ENCODE measurements around the gene TSC22D1. TPM values are rescaled to one million over a fixed set of nuclear protein-coding genes. Genes with fewer than 3 reads are reported as not detected.

The TSC22D1 gene
- total RNA-seq, 1 experiment from 2014 or later = 79.2 TPM

DNA sequence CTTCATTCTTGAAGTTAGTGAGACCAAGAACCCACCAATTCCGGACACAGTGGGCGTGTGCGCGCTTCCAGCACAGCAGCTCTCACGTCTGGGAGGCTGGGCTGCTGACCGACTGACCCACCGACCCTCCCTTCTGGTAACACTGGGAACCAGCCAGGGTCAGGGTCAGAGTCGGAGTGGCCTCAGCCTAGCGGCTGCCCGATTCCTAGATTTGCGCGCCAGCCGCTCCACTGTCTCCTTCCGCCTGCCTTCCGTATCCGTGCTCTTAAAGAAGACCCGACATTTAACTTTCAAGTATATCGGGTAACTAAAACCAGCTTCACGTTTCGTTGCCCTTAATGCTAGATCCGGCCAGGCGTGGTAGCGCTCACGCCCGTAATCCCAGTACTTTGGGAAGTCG is 161.4 kb downstream of the TSC22D1 start:
- Histone ChIP-seq H3F3A (ENCODE audit: insufficient read depth, low read depth) (no peaks in the 10 kb centered on the region), H3K79me2 (ENCODE audit: low read depth) (no peaks in the 10 kb centered on the region), H3K27ac (no peak overlapping the region), H2AFZ (no peak overlapping the region), H4K20me1 (ENCODE audit: insufficient read depth) (no peaks in the 10 kb centered on the region), H3K36me3 (ENCODE audit: low read depth) (no peaks in the 10 kb centered on the region), H3K4me3 (no peak overlapping the region), H3K4me2 (no peak overlapping the region), H3K4me1 (replicated peaks; ENCODE audit: insufficient read depth) (no peaks in the 10 kb centered on the region), H3K9me2 (ENCODE audit: insufficient read depth) (no peaks in the 10 kb centered on the region), H3K27me3 (ENCODE audit: insufficient read depth, low read depth) (no peaks in the 10 kb centered on the region), H3K9me3 (ENCODE audit: insufficient read depth, low read depth) (no peaks in the 10 kb centered on the region)
- ChIA-PET POLR2A (ENCODE audit: unreplicated experiment) (no interaction called here), CTCF (no interaction called here)
- no peak for DNase-seq
- no TSS peak for BruUV-seq (replicated peaks)
- no peak for TF ChIP-seq EZH2 (IDR thresholded peaks at IDR 0.05; ENCODE audit: low read depth)
- TF ChIP-seq, protein P1, sequence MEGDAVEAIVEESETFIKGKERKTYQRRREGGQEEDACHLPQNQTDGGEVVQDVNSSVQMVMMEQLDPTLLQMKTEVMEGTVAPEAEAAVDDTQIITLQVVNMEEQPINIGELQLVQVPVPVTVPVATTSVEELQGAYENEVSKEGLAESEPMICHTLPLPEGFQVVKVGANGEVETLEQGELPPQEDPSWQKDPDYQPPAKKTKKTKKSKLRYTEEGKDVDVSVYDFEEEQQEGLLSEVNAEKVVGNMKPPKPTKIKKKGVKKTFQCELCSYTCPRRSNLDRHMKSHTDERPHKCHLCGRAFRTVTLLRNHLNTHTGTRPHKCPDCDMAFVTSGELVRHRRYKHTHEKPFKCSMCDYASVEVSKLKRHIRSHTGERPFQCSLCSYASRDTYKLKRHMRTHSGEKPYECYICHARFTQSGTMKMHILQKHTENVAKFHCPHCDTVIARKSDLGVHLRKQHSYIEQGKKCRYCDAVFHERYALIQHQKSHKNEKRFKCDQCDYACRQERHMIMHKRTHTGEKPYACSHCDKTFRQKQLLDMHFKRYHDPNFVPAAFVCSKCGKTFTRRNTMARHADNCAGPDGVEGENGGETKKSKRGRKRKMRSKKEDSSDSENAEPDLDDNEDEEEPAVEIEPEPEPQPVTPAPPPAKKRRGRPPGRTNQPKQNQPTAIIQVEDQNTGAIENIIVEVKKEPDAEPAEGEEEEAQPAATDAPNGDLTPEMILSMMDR (conservative IDR thresholded peaks at IDR 0.05) = no peak
- intact Hi-C loops (cut with micrococcal nuclease; ENCODE audit: unreplicated experiment) = no loop called here

DNA sequence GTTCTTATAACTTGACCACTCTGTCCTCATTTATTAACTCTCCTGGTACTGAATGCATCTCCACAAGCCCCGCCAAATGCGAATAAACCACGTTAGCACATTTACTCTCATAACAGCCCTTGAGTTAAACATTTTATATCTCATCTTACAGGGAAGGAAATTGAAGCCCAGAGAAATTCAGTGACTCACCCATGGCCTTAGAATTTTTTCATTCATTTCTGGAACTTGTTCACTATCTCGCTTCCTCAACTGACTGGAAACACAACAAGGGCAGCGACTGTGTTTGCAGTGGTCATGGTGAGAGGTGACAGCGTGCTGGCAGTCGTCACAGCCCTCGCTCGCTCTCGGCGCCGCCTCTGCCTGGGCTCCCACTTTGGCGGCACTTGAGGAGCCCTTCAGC is 163.0 kb downstream of the TSC22D1 start:
- no peaks in the 10 kb centered on the region for H3K36me3 ChIP-seq (ENCODE audit: low read depth)
- POLR2A ChIA-PET (ENCODE audit: unreplicated experiment) = no interaction called here
- H3K27me3 ChIP-seq (ENCODE audit: insufficient read depth, low read depth) = no peaks in the 10 kb centered on the region
- DNase-seq = no peak
- no peak overlapping the region for H3K4me3 ChIP-seq
- CTCF ChIA-PET = no interaction called here
- no peaks in the 10 kb centered on the region for H3K79me2 ChIP-seq (ENCODE audit: low read depth)
- no peaks in the 10 kb centered on the region for H3K9me3 ChIP-seq (ENCODE audit: insufficient read depth, low read depth)
- H3K9me2 ChIP-seq (ENCODE audit: insufficient read depth) = no peaks in the 10 kb centered on the region
- peaks cover 3% of the 10 kb centered on the region; the same call in 1 of the 2 replicates for H3K4me1 ChIP-seq (replicated peaks; ENCODE audit: insufficient read depth)
- no TSS peak for BruUV-seq (replicated peaks)
- H2AFZ ChIP-seq = no peak overlapping the region
- intact Hi-C loops (cut with micrococcal nuclease; ENCODE audit: unreplicated experiment) = no loop called here
- no peaks in the 10 kb centered on the region for H3F3A ChIP-seq (ENCODE audit: insufficient read depth, low read depth)
- H4K20me1 ChIP-seq (ENCODE audit: insufficient read depth) = no peaks in the 10 kb centered on the region
- TF ChIP-seq EZH2 (IDR thresholded peaks at IDR 0.05; ENCODE audit: low read depth) = no peak
- TF ChIP-seq, protein P1 (conservative IDR thresholded peaks at IDR 0.05) = no peak
- no peak overlapping the region for H3K4me2 ChIP-seq
- H3K27ac ChIP-seq = no peak overlapping the region

GRCh38 chr13:44412346-44412935 is 163.7 kb downstream of the TSC22D1 start:
- no peak overlapping the region for H3K4me2 ChIP-seq
- no peaks in the 10 kb centered on the region for H3K27me3 ChIP-seq (ENCODE audit: insufficient read depth, low read depth)
- ChIA-PET CTCF (no interaction called here), POLR2A (ENCODE audit: unreplicated experiment) (no interaction called here)
- H3K27ac ChIP-seq = no peak overlapping the region
- no peaks in the 10 kb centered on the region for H3K36me3 ChIP-seq (ENCODE audit: low read depth)
- H3K9me3 ChIP-seq (ENCODE audit: insufficient read depth, low read depth) = no peaks in the 10 kb centered on the region
- intact Hi-C loops (cut with micrococcal nuclease; ENCODE audit: unreplicated experiment) = no loop called here
- TF ChIP-seq EZH2 (IDR thresholded peaks at IDR 0.05; ENCODE audit: low read depth) = no peak
- TF ChIP-seq, protein P1 (conservative IDR thresholded peaks at IDR 0.05) = no peak
- H3K4me3 ChIP-seq = no peak overlapping the region
- H2AFZ ChIP-seq = no peak overlapping the region
- BruUV-seq (replicated peaks) = no TSS peak
- no peaks in the 10 kb centered on the region for H3K9me2 ChIP-seq (ENCODE audit: insufficient read depth)
- H4K20me1 ChIP-seq (ENCODE audit: insufficient read depth) = no peaks in the 10 kb centered on the region
- no peaks in the 10 kb centered on the region for H3K79me2 ChIP-seq (ENCODE audit: low read depth)
- peaks cover 9% of the 10 kb centered on the region for H3K4me1 ChIP-seq (replicated peaks; ENCODE audit: insufficient read depth)
- H3F3A ChIP-seq (ENCODE audit: insufficient read depth, low read depth) = peaks cover 5% of the 10 kb centered on the region; the same call in 1 of the 2 replicates
- no peak for DNase-seq

Data from PC-9 (cell line).